ENCODE measurements around the gene MAT1A.
"Not testable (repeated sequence)": the region's sequence is repeated elsewhere in the genome, so short reads cannot be mapped to it uniquely, and the experiment has no call there.

MAT1A gene

DNA sequence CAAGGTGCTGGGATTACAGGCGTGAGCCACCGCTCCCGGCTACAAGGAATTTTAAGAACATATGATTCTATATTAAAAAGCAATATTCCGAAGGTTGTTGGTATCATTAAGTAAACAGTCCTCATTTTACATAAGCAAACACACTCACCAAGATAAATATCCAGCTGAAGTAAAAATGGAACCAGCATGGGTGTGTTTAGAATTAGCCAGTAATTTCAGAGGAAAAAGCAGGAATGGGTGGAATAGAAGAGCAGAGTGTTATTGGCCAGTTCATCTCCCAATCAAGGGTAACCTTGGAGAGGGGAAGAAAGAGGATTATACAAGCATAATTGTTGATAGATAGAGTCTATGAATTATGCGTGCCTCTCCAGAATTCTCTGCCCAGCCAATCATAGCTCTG lies 31.7 kb upstream of the MAT1A start:
- no peak for DNase-seq (ENCODE audit: low spot score)
- H3K27ac ChIP-seq, result no peak overlapping the region
- TF ChIP-seq, protein P1, sequence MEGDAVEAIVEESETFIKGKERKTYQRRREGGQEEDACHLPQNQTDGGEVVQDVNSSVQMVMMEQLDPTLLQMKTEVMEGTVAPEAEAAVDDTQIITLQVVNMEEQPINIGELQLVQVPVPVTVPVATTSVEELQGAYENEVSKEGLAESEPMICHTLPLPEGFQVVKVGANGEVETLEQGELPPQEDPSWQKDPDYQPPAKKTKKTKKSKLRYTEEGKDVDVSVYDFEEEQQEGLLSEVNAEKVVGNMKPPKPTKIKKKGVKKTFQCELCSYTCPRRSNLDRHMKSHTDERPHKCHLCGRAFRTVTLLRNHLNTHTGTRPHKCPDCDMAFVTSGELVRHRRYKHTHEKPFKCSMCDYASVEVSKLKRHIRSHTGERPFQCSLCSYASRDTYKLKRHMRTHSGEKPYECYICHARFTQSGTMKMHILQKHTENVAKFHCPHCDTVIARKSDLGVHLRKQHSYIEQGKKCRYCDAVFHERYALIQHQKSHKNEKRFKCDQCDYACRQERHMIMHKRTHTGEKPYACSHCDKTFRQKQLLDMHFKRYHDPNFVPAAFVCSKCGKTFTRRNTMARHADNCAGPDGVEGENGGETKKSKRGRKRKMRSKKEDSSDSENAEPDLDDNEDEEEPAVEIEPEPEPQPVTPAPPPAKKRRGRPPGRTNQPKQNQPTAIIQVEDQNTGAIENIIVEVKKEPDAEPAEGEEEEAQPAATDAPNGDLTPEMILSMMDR (IDR thresholded peaks at IDR 0.05), result no peak
- no peak overlapping the region for H3K4me3 ChIP-seq

DNA sequence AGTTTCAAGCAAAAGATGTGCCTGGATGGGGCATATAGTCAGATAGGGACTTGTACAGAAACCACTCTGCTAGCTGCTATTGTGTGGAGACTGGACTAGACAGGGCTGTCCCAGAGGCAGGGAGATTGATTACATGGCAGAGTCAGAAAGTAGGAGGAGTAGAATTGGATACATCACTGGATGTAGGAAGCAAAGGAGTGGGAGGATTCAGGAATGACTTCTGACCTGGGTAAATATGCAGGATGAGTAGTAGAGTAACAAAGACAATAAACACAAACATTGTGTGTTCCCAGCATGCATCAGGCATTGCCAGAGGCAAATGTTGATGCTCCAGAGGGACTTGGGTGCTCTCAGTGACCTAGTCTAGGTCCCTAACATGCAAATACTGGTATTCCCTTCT lies 30.9 kb upstream of the MAT1A start:
- Histone ChIP-seq H3K4me3 (no peak overlapping the region), H3K27ac (no peak overlapping the region)
- TF ChIP-seq, protein P1 (IDR thresholded peaks at IDR 0.05), result no peak
- DNase-seq (ENCODE audit: low spot score), result no peak

DNA sequence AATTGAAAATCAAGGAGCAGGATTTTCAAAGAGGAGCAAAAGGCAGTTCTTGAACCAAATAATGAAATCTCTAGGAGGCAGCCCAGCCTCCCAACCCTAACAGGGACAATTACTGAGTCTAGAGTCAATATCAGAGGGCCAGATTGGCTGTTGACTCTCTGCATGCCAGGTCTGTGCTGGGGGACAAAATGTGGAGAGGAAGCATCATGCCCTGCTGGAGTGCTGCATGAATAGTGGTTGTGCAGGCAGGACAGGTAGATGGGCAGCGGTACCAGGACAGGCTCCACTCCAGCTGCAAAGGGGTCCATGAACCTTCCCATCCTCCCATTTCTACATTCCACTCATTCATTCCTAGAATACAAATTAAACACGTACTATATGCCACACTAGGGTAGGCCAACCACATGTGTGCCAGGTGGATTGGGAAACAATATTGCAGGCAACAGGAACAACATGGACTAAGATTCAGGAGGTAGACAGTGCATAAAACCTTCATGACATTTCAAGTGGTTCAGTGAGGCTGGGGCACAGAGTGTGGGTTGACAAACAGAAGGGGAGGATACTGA lies 30.4 kb upstream of the MAT1A start:
- TF ChIP-seq, protein P1 (IDR thresholded peaks at IDR 0.05), result no peak
- Histone ChIP-seq H3K4me3 (no peak overlapping the region), H3K27ac (no peak overlapping the region)
- DNase-seq (ENCODE audit: low spot score), result no peak

DNA sequence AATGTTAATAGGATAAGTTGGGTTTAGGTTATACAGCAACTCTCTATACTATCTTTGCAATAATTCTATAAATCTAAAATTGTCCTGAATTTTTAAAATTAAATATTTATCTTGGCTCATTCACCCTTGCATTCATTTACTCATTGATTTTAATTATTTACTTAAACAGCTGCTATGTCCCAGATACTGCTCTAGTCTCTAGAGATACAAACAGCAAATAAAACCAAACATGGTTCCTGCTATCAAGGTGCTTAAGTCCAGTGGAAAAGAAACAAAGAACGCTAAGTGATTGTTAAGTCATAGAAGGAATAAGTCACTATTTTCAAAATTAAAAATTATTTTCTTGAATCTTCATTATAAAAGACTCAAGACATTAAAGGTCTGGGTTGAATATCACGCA lies 29.9 kb upstream of the MAT1A start:
- Histone ChIP-seq H3K4me3 (no peak overlapping the region), H3K27ac (no peak overlapping the region)
- DNase-seq (ENCODE audit: low spot score), result no peak
- TF ChIP-seq, protein P1 (IDR thresholded peaks at IDR 0.05), result no peak

DNA sequence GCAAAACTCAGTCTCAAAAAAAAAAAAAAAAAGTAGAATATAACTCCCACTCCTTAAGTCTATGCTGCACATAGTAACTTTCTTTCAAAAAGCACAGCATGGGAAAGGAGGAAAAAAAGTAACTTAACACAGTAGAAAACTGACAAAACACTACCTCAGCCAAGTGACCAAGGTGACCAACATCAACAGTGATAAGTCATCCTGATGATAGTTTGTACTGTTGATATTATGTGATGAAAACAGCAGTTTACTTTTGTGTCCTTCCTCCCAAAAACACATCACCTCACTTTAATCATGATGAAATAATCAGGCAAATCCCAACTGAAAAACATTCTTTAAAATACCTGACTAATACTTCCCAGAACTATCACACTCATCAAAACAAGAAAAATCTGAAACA lies 29.3 kb upstream of the MAT1A start:
- H3K4me3 ChIP-seq, result no peak overlapping the region
- H3K27ac ChIP-seq, result no peak overlapping the region
- DNase-seq (ENCODE audit: low spot score), result no peak
- TF ChIP-seq, protein P1 (IDR thresholded peaks at IDR 0.05), result no peak

DNA sequence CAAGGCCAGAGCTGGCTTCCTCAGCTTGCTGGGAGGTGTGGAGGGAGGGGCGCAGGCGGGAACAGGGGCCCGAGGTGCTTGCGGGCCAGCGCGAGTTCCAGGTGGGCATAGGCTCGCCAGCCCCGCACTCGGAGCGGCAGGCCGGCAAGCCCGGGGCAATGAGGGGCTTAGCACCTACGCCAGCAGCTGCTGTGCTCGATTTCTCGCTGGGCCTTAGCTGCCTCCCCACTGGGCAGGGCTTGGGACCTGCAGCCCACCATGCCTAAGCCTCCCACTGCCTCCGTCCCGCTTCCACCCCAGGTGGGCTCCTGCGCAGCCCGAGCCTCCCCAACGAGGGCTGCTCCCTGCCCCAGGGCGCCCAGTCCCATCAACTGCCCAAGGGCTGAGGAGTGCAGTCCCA lies 25.9 kb upstream of the MAT1A start:
- Histone ChIP-seq H3K27ac (no peak overlapping the region), H3K4me3 (no peak overlapping the region)
- no peak for DNase-seq (ENCODE audit: low spot score)
- TF ChIP-seq, protein P1 (IDR thresholded peaks at IDR 0.05), result no peak

DNA sequence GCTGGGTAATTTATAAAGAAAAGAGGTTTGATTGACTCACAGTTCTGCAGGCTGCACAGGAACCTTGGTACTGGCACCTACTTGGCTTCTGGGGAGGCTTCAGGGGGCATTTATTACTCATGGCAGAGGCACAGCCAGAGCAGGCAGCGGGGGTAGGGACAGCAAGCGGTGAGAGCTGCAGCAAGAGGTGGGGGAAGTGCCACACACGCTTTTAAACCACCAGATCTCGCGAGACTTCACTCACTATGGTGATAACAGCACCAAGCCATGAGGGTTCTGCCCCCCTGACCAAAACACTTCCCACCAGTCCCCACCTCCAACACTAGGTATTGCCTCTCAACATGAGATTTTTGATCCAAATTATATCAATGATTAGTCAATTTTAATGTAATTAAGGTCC lies 24.1 kb upstream of the MAT1A start:
- no peak overlapping the region for H3K4me3 ChIP-seq

DNA sequence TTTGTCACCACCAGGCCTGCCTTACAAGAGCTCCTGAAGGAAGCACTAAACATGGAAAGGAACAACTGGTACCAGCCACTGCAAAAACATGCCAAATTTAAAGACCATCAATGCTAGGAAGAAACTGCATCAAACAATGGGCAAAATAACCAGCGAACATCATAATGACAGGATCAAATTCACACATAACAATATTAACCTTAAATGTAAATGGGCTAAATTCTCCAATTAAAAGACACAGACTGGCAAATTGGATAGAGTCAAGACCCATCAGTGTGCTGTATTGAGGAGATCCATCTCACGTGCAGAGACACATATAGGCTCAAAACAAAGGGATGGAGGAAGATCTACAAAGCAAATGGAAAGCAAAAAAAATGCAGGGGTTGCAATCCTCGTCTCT lies 16.5 kb upstream of the MAT1A start:
- not testable (repeated sequence) for H3K27ac ChIP-seq; H3K4me3 ChIP-seq; DNase-seq (ENCODE audit: low spot score)

More for the DNA sequence above, 24.1 kb upstream of the MAT1A start:
- no peak for DNase-seq (ENCODE audit: low spot score)
- no peak overlapping the region for H3K27ac ChIP-seq
- TF ChIP-seq, protein P1 (IDR thresholded peaks at IDR 0.05), result no peak

Measured in coronary artery (tissue), 2 donors.